Measurements from ENCODE around the gene GRAMD4.

- no peak for TF ChIP-seq NFE2L2 (conservative IDR thresholded peaks at IDR 0.05; ENCODE audit: low read length)
- TF ChIP-seq BHLHE40 (IDR thresholded peaks at IDR 0.05; ENCODE audit: low read depth, low read length) = no peak
- TF ChIP-seq POLR2AphosphoS2 (conservative IDR thresholded peaks at IDR 0.05; ENCODE audit: low read length) = no peak
- no peak for TF ChIP-seq PHF8 (IDR thresholded peaks at IDR 0.05; ENCODE audit: borderline replicate concordance, low read depth)
- TF ChIP-seq SMC3 (IDR thresholded peaks at IDR 0.05) = no peak
- TF ChIP-seq SREBF2 (IDR thresholded peaks at IDR 0.05) = no peak
- no peak for TF ChIP-seq CTCF (IDR thresholded peaks at IDR 0.05)
- TF ChIP-seq POLR2A (IDR thresholded peaks at IDR 0.05; ENCODE audit: low read length) = no peak
- TF ChIP-seq CHD4 (IDR thresholded peaks at IDR 0.05; ENCODE audit: borderline replicate concordance) = no peak
- TF ChIP-seq RARB (CRISPR knock-in tag; IDR thresholded peaks at IDR 0.05) = no peak
- no peak for TF ChIP-seq NPAS2 (CRISPR knock-in tag; IDR thresholded peaks at IDR 0.05; ENCODE audit: borderline replicate concordance)
- TF ChIP-seq HOXB5 (CRISPR knock-in tag; IDR thresholded peaks at IDR 0.05) = no peak
- TF ChIP-seq HDAC2 (IDR thresholded peaks at IDR 0.05) = no peak
- TF ChIP-seq USF2 (IDR thresholded peaks at IDR 0.05) = no peak
These were observed 48.4 kb upstream of the GRAMD4 start for GRCh38 chr22:46571642-46572250.
